ENCODE data around the gene RACK1. TPM values are rescaled to one million over a fixed set of nuclear protein-coding genes. Genes with fewer than 3 reads are reported as not detected.
A peak's percentile ranks its signal among the peaks of the same experiment; 100 is the strongest.

RACK1 gene
- total RNA-seq, 1 donor from 2014 or later: 2,870 TPM

- no peak for DNase-seq (ENCODE audit: low spot score in 2 of 2)
- Histone ChIP-seq H3K36me3 (peaks cover 81 to 86% of the 10 kb centered on the region in 2 donors), H3K4me3 (no peak overlapping the region), H3K9me3 (no peaks in the 10 kb centered on the region), H3K27me3 (no peaks in the 10 kb centered on the region), H3K4me1 (peaks cover 0 to 6% of the 10 kb centered on the region in 2 donors), H3K27ac (no peak overlapping the region)
- TF ChIP-seq, protein P1, sequence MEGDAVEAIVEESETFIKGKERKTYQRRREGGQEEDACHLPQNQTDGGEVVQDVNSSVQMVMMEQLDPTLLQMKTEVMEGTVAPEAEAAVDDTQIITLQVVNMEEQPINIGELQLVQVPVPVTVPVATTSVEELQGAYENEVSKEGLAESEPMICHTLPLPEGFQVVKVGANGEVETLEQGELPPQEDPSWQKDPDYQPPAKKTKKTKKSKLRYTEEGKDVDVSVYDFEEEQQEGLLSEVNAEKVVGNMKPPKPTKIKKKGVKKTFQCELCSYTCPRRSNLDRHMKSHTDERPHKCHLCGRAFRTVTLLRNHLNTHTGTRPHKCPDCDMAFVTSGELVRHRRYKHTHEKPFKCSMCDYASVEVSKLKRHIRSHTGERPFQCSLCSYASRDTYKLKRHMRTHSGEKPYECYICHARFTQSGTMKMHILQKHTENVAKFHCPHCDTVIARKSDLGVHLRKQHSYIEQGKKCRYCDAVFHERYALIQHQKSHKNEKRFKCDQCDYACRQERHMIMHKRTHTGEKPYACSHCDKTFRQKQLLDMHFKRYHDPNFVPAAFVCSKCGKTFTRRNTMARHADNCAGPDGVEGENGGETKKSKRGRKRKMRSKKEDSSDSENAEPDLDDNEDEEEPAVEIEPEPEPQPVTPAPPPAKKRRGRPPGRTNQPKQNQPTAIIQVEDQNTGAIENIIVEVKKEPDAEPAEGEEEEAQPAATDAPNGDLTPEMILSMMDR (IDR thresholded peaks at IDR 0.05): no peak
- intact Hi-C loops (cut with DNase I): no loop called here
These were observed 8.4 kb downstream of the RACK1 start for GRCh38 chr5:181235323-181235688.

DNA sequence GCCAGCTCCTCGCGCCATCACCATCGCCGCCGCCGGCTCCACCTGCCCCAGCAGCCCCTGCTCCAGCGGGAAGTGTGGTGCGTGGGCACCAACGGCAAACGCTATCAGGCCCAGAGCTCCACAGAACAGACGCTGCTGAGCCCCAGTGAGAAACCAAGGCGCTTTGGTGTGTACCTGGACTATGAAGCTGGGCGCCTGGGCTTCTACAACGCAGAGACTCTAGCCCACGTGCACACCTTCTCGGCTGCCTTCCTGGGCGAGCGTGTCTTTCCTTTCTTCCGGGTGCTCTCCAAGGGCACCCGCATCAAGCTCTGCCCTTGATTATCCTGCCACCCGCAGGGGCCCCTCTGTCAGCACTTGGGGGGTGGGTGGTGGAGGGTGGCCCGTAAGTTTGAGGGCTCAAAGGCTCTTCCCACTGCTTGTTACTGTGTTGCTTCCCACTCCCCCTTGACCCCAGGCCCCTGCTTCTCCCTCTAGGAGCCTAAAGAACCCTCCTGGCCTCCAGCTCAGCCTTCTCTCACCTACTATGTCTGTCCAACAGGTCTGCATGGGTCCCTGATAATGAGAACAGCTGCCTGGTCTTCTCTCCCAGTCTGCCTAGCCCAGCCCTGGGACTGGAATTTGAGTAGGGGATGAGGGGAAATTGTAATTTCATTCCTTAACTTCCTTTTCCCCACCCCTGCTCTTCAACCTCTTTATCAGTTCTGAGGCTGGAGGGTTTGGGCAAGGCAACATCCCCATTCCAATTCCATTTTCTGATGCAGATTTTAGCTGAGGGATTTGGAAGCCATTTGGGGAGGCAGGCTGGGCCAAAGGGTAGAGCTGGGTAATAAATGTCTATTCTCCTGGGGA is 9.0 kb downstream of the RACK1 start:
- H3K4me1 ChIP-seq: peaks cover 0 to under 1% of the 10 kb centered on the region in 2 donors
- intact Hi-C loops (cut with DNase I): no loop called here
- H3K9me3 ChIP-seq: no peaks in the 10 kb centered on the region
- H3K27me3 ChIP-seq: no peaks in the 10 kb centered on the region
- no peak for DNase-seq (ENCODE audit: low spot score in 2 of 2)
- H3K36me3 ChIP-seq: peaks cover 75 to 79% of the 10 kb centered on the region in 2 donors
- no peak overlapping the region for H3K4me3 ChIP-seq
- TF ChIP-seq, protein P1 (IDR thresholded peaks at IDR 0.05): no peak
- no peak overlapping the region for H3K27ac ChIP-seq

DNA sequence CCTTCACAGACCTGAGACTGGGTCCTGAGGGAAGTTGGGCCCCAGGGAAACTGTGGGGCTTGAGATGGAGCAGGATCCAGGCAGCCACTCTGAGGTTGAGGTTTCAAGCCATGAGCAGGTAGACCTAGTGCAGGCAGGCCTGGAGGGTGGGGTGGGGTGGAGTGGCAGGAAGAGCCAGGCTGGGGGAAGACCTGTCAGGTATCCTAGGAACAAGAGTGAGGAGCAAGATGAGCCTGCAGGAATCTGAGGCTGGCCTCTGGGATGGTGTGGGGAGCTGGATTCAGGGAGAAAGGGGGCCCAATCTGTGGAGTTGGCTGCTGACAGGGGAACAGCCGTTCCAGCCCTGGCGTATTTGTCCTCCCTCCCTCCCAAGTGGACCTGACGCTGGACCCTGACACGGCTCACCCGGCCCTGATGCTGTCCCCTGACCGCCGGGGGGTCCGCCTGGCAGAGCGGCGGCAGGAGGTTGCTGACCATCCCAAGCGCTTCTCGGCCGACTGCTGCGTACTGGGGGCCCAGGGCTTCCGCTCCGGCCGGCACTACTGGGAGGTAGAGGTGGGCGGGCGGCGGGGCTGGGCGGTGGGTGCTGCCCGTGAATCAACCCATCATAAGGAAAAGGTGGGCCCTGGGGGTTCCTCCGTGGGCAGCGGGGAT is 9.8 kb downstream of the RACK1 start:
- H3K36me3 ChIP-seq: peaks cover 68 to 72% of the 10 kb centered on the region in 2 donors
- no peak overlapping the region for H3K4me3 ChIP-seq
- TF ChIP-seq, protein P1 (IDR thresholded peaks at IDR 0.05): no peak
- H3K4me1 ChIP-seq: no peaks in the 10 kb centered on the region
- intact Hi-C loops (cut with DNase I): no loop called here
- H3K27ac ChIP-seq: no peak overlapping the region
- H3K9me3 ChIP-seq: no peaks in the 10 kb centered on the region
- no peak for DNase-seq (ENCODE audit: low spot score in 2 of 2)
- no peaks in the 10 kb centered on the region for H3K27me3 ChIP-seq

DNA sequence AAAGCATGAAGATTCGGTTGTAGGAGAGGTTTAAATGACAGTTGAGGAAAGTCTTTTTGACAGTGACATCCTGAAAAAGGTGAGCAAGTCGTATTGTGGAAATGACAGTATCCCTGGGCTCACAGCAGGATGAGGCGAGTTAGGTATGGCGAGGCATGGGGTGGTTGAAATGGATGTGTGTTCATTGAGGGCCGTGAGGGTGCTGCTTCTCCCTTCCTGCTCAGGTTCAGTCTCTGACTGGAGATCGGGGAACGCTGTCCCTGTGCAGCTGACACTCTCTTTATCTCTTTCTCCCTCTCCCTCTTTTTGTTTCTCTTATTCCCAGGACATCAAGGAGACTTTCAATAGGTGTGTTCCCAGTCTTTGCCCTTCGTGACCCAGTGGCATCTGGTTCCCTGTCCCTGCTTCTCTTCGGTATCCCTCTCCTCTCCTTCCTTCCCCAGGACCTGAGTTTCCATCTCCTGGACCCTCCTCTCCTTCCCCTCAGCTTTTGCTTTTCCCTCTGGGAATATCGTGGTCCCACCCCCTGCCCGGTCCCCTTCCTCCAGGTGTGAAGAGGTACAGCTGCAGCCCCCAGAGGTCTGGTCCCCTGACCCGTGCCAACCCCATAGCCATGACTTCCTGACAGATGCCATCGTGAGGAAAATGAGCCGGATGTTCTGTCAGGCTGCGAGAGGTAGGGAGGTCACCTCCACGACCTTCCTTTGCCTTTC is 10.5 kb downstream of the RACK1 start:
- Histone ChIP-seq H3K36me3 (peaks cover 61 to 65% of the 10 kb centered on the region in 2 donors), H3K9me3 (no peaks in the 10 kb centered on the region), H3K4me1 (no peaks in the 10 kb centered on the region), H3K4me3 (no peak overlapping the region), H3K27ac (no peak overlapping the region), H3K27me3 (no peaks in the 10 kb centered on the region)
- DNase-seq (ENCODE audit: low spot score in 2 of 2): peak in 1 of 2 donors; percentile 50
- TF ChIP-seq, protein P1 (IDR thresholded peaks at IDR 0.05): no peak
- intact Hi-C loops (cut with DNase I): no loop called here

- H3K4me1 ChIP-seq: no peaks in the 10 kb centered on the region
- H3K36me3 ChIP-seq: peaks cover 54 to 59% of the 10 kb centered on the region in 2 donors
- TF ChIP-seq, protein P1 (IDR thresholded peaks at IDR 0.05): no peak
- intact Hi-C loops (cut with DNase I): no loop called here
- H3K27me3 ChIP-seq: no peaks in the 10 kb centered on the region
- no peak overlapping the region for H3K27ac ChIP-seq
- no peak for DNase-seq (ENCODE audit: low spot score in 2 of 2)
- no peaks in the 10 kb centered on the region for H3K9me3 ChIP-seq
- no peak overlapping the region for H3K4me3 ChIP-seq
These were observed 11.1 kb downstream of the RACK1 start for GRCh38 chr5:181232593-181232992.
